Liver (tissue), 3 donors: ENCODE results near the gene MARCOL.

ENCODE experiments used
- JUND ChIP-seq, 2 donors: IDR thresholded peaks; 2 replicates each; pipeline ENCODE4 v1.6.1; 2016; ENCODE audit warnings: antibody characterized with exemption in 2 of 2
- SP1 ChIP-seq: IDR thresholded peaks from 2 replicates; pipeline ENCODE4 v1.6.1; 2018; ENCODE audit warnings: antibody characterized with exemption, mild to moderate bottlenecking
- TAF1 ChIP-seq: conservative IDR thresholded peaks from 2 replicates; pipeline ENCODE4 v1.6.1; 2016; ENCODE audit warnings: antibody characterized with exemption, mild to moderate bottlenecking
- YY1 ChIP-seq: IDR thresholded peaks from 2 replicates; pipeline ENCODE4 v1.6.1; 2016; ENCODE audit warnings: antibody characterized with exemption, mild to moderate bottlenecking
- TF ChIP-seq, protein P1 (sequence below): IDR thresholded peaks from 2 replicates; pipeline ENCODE4 v1.6.1; 2016; ENCODE audit warnings: antibody characterized with exemption
- TF ChIP-seq, protein P2 (sequence below): fragments of 150-350 bp; IDR thresholded peaks from 2 replicates; pipeline ENCODE4 v1.5.1; 2017; ENCODE audit warnings: improper control_type of control experiment, low read depth, low read length; ENCODE audit not compliant: missing input control
- TF ChIP-seq, protein P3 (sequence below): IDR thresholded peaks from 2 replicates; pipeline ENCODE4 v1.6.1; 2016; ENCODE audit warnings: antibody characterized with exemption, mild to moderate bottlenecking
- TF ChIP-seq, protein P4 (sequence below): IDR thresholded peaks from 2 replicates; pipeline ENCODE4 v1.6.1; 2016; ENCODE audit warnings: antibody characterized with exemption
- donor health status: healthy.
- donor health status: healthy.

DNA sequence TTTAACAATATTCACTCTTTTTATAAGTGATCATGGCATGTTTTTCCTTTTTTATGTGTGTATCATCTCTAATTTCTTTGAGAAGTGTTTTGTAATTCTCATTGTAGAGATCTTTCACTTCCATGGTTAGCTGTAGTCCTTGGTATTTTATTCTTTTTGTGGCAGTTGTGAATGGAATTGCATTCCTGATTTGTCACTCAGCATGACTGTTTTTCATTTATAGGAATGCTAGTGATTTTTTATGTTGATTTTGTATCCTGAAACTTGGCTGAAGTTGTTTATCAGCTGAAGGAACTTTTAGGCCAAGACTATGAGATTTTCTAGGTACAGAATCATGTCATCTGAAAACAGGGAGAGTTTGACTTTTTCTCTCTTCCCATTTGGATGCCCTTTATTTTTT lies 17.1 kb downstream of the MARCOL start:
- TF ChIP-seq, protein P1, sequence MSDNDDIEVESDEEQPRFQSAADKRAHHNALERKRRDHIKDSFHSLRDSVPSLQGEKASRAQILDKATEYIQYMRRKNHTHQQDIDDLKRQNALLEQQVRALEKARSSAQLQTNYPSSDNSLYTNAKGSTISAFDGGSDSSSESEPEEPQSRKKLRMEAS = no peak
- TF ChIP-seq, protein P2, sequence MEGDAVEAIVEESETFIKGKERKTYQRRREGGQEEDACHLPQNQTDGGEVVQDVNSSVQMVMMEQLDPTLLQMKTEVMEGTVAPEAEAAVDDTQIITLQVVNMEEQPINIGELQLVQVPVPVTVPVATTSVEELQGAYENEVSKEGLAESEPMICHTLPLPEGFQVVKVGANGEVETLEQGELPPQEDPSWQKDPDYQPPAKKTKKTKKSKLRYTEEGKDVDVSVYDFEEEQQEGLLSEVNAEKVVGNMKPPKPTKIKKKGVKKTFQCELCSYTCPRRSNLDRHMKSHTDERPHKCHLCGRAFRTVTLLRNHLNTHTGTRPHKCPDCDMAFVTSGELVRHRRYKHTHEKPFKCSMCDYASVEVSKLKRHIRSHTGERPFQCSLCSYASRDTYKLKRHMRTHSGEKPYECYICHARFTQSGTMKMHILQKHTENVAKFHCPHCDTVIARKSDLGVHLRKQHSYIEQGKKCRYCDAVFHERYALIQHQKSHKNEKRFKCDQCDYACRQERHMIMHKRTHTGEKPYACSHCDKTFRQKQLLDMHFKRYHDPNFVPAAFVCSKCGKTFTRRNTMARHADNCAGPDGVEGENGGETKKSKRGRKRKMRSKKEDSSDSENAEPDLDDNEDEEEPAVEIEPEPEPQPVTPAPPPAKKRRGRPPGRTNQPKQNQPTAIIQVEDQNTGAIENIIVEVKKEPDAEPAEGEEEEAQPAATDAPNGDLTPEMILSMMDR = no peak
- TF ChIP-seq JUND (IDR thresholded peaks at IDR 0.05) (no peak), SP1 (no peak), TAF1 (no peak), YY1 (no peak)
- TF ChIP-seq, protein P3, sequence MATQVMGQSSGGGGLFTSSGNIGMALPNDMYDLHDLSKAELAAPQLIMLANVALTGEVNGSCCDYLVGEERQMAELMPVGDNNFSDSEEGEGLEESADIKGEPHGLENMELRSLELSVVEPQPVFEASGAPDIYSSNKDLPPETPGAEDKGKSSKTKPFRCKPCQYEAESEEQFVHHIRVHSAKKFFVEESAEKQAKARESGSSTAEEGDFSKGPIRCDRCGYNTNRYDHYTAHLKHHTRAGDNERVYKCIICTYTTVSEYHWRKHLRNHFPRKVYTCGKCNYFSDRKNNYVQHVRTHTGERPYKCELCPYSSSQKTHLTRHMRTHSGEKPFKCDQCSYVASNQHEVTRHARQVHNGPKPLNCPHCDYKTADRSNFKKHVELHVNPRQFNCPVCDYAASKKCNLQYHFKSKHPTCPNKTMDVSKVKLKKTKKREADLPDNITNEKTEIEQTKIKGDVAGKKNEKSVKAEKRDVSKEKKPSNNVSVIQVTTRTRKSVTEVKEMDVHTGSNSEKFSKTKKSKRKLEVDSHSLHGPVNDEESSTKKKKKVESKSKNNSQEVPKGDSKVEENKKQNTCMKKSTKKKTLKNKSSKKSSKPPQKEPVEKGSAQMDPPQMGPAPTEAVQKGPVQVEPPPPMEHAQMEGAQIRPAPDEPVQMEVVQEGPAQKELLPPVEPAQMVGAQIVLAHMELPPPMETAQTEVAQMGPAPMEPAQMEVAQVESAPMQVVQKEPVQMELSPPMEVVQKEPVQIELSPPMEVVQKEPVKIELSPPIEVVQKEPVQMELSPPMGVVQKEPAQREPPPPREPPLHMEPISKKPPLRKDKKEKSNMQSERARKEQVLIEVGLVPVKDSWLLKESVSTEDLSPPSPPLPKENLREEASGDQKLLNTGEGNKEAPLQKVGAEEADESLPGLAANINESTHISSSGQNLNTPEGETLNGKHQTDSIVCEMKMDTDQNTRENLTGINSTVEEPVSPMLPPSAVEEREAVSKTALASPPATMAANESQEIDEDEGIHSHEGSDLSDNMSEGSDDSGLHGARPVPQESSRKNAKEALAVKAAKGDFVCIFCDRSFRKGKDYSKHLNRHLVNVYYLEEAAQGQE = no peak
- TF ChIP-seq, protein P4, sequence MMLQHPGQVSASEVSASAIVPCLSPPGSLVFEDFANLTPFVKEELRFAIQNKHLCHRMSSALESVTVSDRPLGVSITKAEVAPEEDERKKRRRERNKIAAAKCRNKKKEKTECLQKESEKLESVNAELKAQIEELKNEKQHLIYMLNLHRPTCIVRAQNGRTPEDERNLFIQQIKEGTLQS = no peak
